Raji (cell line): ENCODE data around the gene UNG.

Source experiments
- POLR2A ChIP-seq: IDR thresholded peaks from 2 replicates; pipeline ENCODE4 v1.6.1; 2011; ENCODE audit warnings: low read depth, low read length, control low read depth; ENCODE audit not compliant: insufficient read depth

UNG gene

DNA sequence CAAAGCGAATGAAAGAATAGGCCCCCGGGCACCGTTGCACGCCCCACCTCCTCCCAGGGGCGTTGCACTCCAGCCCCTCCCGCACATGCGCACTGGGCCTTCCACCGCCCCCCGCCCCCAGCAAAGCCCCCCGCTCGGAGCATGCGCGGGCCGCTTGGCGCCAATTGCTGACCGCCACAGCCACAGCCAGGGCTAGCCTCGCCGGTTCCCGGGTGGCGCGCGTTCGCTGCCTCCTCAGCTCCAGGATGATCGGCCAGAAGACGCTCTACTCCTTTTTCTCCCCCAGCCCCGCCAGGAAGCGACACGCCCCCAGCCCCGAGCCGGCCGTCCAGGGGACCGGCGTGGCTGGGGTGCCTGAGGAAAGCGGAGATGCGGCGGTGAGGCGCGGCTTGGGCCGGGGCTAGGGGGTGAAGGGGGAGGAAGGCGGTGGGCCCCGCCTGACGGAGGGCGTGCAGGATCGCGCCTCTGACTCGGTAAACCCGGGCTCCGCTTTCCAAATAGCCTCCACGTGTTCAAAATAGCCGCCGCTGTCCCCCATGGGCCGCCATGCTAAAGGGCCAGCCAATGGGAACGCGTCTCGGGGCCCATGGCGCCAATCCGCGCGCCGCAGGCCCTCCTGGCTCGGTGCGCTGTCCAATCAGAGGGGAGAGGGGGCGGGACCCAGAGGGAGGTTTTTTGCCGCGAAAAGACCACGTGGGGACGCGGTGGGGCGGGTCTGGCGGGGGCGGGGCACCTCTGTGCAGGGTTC is at the start of gene UNG:
Gene UNG (plus strand): TSS at position 163 of the 748 bp plus-strand sequence. CDS start 83 bp downstream, at position 246.
- peak; percentile 73 for TF ChIP-seq POLR2A

DNA sequence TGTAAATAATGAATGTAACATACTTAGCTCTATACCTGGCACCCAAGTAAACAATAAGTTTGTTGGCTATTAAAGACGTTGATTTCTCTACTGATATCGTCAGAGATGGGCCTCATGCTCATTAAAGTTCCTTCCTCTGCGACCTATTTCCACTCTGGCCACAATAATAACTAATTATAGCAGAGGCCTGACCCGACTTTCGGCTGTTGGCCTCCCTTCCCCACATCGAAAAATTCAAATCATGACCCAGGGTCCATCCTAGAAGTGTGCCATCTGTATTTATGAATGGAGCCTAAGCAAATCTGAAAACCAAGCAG is 45.3 kb upstream of the UNG start:
- TF ChIP-seq POLR2A: no peak

DNA sequence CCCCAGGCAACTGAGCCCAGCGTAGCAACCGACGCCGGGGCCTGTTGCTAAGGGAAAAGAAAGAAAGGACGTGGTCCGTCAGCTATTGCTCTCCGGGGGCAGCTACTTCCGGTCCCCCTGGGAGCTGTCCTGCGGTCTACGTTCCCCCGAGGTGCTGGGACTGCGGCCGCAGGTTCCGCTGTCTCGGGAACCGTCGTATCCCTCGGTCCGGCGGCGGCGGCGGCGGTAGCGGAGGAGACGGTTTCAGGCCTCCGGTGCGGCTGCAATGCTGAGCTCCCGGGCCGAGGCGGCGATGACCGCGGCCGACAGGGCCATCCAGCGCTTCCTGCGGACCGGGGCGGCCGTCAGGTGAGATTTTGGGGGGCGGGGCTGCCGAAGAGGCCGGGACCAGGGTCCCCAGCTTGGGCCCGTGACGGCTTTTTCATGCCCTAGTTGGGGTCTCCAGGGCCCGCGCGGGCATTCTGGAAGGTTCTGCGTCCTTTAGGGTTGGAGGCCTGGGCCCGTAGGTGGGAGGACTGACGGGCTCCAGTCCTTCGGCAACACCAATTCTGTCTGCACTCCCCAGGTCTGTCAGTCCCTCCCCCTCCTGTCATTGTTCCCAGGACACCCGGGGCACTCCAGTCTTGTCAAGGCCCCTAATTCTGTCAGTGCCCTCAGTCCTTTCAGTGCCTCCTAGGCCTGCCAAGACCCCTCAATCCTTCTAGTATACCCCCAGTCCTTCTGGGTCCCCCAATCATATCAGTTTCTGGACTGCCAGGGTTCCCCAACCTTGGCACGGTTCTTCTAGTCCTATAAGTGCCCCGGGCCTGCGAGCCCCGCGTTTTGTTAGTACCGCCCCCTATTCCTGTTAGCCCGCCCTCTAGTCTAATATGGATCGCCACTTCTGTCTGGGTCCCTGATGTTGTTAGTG is 44.7 kb upstream of the UNG start, which contains the start of gene USP30:
Gene USP30 (plus strand): TSS at position 163 of the 910 bp plus-strand sequence. CDS start 103 bp downstream, at position 266.
- TF ChIP-seq POLR2A: peak; percentile 49

DNA sequence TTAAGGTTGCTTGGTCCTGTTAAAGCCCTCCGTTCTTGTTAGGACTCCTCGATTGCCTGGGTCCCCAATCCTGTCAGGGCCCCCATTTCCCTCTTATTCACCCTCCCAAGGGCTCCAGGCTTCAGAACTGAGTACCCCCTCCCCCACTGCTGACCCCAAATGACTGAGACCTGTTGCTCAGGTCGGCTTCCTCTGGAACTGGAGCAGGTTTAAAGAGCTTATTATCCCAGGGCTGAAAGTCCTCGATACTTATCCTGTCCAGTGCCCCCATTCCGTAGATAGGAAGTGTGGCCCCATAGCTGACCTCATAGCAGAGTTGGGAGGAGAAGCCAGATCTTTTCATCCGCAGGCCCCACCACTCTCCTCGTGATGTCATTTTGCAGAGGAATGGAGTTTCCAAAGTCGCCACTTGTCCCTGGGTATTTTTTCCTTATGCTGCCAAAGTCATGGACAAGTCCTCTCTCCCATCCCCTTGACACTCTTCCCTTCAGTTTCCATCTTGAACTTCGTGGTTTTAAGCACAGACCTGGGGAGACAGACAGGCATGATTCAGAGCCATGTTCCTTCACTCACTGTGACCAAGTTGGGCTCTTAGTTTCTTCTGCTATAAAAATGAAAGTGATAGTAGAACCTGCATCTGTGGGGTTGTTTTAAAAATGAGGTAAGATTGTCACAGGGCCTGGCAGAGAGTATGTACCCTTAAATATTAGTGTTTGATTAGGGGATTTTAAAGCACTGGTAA is 43.8 kb upstream of the UNG start:
- 0 out of 2 replicates have a peak, but pooled peaks have one; percentile 25 for TF ChIP-seq POLR2A

DNA sequence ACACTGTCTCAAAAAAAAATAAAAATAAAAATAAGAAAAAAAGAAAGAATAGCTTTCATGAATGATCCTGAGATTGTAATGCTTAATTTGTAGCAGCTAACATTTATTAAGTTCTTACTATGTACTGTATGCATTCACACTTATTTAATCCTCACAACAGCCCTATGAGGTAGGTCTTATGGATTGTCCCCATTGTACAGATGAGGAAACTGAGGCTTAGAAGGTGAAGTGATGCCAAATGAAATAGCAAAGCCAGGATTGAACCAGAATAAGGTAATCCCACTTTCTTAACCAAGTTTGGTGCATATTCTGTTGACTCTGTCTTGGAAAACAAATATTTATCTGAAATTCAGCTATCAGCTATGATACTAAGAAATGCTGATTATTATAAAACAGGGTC is 42.9 kb upstream of the UNG start:
- TF ChIP-seq POLR2A: no peak

DNA sequence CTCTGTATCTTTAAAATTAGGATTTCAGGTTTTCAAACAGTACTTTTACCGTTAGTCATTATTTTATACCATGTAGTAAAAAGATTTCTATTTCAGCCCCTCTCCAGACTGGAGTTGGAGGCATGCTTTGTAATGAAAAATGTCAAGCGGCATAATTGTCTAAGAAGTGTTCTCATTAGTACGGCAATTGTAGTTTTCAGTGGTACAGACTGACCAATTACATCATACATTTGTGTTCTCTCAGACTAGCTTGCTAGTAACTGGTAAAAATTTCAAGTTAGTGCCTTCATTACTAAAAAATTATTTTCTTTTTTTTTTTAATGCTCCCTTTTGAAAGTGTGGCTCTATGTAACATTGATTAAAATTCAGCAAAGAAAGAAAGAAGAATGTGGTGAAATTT is 40.5 kb upstream of the UNG start:
- TF ChIP-seq POLR2A: no peak

DNA sequence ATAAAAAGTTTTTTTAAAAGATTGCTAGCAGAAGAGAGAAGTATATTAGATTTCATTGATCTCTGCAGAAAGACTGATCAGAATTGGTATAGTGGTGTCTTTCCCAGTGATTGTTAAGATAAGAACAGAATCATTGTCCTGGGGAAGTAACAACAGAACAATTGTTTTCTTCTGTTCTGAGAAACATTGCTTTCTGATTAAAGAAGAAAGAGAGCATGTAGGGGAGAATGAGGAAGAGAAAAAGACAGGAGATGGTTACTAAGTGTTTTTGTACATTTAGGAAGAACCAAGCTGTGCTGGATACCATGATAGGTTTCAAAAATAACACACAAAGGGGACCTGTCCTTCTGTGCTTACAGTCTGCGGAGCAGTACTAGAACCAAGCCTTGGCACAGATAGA is 40.0 kb upstream of the UNG start:
- no peak for TF ChIP-seq POLR2A

DNA sequence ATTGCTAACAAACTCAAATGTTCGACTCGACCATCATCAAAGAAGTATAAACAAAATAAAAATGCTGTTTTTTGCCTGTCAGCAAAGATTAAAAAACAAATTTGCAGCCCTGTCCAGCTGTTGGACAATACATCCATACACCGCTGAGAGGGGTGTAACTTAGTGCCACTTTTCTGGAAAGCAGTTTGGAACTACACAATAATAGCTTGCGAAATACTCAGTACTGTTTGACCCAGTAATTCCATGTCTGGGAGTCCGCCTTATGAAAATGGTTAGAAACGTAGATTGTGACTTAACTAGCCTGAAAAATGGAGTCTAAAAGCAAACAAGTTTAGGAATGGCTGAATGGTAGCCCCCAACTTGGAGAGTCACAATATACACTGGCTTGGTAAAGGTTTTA is 38.6 kb upstream of the UNG start:
- no peak for TF ChIP-seq POLR2A

DNA sequence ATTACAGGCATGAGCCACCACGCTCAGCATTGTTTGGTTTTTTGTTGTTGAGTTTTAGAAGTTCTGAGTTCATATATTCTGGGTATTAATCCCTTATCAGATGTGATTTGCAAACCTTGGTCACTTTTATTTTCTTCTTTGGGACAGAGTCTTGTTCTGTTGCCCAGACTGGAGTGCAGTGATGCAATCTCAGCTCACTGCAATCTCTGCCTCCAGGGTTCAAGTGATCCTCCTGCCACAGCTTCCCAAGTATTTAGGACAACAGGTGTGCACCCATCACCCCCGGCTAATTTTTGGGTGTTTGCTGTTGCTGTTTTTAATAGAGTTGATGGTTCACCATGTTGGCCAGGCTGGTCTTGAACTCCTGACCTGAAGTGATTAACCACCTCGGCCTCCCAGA is 33.3 kb upstream of the UNG start:
- TF ChIP-seq POLR2A: no peak

DNA sequence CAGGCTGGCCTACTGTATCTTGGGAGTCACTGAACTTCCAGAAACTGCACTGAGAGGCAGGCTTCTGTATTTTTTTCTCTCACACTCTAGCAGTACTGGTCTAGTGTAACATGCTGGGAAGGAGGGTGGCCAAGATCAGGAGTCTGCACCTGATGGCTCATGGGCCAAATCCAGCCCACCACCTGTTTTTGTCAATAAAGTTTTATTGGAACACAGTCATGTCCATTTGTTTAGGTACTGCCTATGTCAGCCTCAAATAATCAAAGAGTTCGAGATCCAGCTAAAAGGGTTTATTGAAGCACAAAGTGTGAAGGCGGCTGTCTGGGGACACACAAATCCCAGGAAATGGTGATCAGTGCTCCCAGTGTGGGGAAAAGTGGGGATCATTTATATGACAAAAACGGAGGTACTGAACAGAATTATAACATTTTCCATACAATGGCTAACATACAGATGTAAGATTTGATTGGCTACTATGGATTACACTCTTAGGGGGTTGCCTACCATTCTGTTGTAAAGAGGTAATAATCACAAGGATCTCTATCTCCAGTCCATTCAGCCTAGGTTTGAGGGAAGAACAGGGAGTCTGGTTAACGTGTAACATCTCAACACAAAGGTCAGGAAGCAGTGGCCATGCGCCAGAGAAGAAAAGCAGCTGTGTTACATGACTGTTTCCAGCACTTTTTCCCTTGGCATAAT is 32.1 kb upstream of the UNG start:
- no peak for TF ChIP-seq POLR2A

DNA sequence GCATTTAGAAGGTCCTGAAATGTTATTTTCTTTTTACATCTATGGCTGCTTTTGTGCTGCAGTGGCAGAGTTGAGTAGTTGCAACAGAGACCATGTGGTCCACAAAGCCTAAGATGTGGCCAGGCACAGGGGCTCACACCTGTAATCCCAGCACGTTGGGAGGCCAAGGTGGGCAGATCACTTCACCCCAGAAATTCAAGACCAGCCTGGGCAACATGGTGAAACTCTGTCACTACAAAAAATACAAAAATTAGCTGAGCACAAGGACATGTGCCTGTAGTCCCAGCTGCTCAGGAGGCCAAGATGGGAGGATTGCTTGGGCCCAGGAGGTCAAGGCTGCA is 31.6 kb upstream of the UNG start:
- no peak for TF ChIP-seq POLR2A

DNA sequence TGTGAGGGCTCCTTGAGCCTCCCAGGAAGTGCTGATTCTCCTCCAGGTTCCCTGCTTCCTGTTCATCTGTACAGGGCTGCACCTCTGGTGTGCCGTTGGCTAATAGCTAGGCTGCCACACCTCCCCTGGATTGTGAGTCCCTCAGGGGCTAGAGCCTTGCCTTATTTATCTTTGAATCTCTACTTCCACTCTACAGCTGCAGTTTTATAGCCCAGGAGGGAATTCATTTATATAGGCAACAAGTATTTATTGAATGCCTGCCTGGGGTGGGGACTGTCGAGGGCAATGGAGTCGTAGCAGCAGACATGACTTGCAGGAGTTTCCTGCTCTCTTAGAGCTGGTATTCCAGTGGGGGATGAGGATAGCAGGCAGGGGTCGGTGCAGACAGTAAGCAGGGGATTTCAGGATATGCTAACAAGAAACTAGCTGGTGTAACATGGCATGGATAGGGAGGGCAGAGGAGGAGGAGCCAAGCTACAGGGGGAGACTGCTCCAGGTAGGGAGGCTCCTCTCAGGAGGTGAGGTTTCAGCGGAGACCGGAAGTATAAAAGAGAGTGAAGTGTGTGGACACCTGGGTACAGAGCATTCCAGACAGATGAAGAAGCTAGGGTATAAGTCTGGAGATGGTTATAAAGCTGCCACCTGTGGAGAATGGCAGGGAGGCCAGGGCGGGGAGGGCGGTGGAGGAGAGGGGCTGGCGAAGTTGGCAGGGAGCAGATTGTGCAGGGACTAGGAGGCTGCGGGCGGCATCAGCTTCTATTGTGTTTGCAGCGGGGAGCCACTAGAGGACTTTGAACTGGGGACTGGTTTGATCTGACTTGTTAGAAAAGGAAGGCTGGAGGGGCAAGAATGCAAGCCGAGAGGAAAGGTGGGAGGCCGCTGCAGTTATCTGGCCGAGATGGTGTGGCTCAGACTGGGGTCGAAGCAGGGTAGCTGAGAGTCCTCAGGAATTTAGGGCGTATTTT is 27.8 kb upstream of the UNG start:
- TF ChIP-seq POLR2A: no peak

DNA sequence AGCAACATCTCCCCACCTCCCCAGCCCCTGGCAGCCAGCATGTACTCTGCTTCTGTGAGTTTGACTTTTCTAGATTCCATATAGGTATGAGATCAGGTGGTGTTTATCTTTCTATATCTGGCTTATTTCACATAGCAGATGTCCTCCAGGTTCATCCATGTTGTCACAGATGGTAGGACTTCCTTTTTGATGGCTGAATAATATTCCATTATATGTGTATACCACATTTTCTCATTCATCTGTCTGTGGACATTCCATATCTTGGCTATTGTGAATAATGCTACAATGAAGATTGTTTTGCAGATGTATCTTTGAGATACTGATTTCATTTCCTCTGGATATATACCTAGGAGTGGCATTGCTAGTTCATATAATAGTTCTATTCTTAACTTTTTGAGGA is 22.5 kb upstream of the UNG start:
- no peak for TF ChIP-seq POLR2A

DNA sequence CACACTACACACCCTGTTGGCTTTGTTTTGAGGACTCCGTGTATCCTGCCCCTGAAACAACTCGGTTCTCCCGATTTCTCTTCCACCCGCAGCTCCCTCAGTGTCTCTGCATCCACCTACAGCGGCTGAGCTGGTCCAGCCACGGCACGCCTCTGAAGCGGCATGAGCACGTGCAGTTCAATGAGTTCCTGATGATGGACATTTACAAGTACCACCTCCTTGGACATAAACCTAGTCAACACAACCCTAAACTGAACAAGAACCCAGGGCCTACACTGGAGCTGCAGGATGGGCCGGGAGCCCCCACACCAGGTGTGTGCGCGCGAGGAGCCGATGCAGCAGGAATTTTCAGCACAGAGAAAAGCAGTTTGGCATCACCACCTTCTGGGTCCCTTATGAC is 14.6 kb upstream of the UNG start:
- TF ChIP-seq POLR2A: no peak
